ENCODE results near the gene FAM8A1.
A peak's percentile ranks its signal among the peaks of the same experiment; 100 is the strongest.
"Not testable (repeated sequence)": the region's sequence is repeated elsewhere in the genome, so short reads cannot be mapped to it uniquely, and the experiment has no call there.

Gene FAM8A1, protein sequence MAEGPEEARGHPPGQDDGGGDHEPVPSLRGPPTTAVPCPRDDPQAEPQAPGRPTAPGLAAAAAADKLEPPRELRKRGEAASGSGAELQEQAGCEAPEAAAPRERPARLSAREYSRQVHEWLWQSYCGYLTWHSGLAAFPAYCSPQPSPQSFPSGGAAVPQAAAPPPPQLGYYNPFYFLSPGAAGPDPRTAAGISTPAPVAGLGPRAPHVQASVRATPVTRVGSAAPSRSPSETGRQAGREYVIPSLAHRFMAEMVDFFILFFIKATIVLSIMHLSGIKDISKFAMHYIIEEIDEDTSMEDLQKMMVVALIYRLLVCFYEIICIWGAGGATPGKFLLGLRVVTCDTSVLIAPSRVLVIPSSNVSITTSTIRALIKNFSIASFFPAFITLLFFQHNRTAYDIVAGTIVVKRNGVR

DNA sequence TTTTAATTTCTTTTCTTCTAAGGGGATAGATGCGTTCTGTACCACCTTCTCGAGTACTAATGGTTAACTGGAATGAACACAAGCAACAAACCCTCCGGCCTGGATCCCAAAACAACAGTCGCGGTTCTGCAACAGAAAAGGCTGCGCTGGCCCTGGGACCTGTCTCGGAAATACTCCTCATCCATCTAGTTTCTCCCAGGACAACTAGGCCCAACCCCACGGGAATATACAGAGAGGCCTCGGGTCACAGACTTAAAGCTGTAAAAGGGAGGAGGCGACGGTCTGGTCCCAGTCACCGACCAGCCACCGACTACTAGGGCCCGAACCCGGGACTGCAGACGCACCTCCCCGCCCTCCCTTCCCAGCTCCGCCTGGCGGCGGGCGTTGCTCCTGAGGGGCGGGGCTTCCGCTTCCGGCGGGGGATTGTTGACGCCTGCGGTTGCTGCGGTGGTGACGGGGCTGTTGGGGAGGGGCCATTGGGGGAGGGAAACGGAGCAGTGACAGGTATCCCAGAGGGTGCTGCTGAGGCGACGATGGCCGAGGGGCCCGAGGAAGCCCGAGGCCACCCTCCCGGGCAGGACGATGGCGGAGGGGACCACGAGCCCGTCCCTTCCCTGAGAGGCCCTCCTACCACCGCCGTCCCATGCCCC is at the start of gene FAM8A1:
FAM8A1 (plus strand) TSS at position 426 of the 650 bp plus-strand sequence; CDS start at position 534, 108 bp downstream.
- DNase-seq (ENCODE audit: low read depth in 2 of 2), result peak; percentile 93

DNA sequence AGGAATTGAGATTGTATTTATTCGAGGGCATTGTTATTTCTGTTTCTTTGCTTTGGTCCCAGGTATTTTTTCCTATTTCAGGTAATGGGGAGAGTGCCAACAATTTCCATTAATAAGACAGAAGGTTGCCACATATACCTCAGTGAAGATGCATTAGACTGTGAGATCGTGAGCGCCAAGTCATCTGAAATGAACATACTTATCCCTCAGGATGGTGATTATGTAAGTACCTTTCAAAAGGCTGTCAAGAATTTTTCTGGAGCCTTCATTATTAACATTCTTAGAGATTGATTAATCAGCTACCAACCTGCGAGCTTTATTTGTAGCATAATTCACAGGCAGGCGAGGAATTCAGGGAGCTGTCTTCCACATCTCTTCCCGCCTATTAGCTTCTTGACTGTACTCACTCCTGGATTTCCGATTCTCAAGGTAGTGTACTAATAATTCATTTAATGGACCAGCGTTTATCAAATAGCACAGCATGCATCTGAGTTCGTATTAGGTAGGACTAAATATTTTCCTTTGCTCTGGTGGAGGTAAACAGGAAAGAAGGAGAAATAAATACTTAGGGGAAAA is 48.6 kb upstream of the FAM8A1 start:
- no peak for DNase-seq (ENCODE audit: low read depth in 2 of 2)

DNA sequence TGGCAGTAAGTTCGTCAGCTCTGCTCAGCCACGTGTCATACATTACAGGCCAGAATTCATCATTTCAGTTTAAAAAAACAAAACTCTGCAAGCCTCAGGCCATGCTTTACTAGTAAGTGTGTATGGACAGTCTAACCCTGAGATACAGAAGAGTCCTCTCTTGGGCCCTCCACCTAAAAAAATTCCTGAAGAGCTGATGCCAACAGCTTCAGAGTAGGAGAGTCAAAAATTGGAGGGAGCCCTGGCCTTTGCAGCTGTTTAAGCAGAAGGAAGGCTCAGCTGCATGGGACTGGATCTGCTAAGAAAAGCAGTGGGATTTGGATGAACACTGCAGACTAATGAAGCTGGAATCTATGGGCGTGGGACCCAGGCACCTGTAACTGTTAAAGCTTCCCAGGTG is 47.2 kb upstream of the FAM8A1 start:
- no peak for DNase-seq (ENCODE audit: low read depth in 2 of 2)

DNA sequence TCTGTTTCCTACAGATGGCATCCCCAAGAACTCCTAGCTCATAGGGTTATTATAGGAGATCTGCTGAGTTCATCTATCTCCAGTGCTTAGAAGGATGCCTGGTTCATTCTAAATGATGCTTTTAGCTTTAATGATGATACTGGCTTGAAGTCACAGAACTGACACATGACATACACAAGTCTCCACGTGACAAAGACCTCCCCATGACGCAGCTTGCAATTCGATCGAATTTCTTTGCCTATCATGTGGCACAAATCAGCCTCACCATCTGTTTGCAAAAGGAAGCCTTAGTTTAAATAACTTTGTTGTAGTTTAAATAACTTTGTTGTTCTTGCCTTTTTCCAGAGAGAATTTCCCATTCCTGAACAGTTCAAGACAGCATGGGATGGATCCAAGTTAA is 44.1 kb upstream of the FAM8A1 start:
- DNase-seq (ENCODE audit: low read depth in 2 of 2), result no peak

DNA sequence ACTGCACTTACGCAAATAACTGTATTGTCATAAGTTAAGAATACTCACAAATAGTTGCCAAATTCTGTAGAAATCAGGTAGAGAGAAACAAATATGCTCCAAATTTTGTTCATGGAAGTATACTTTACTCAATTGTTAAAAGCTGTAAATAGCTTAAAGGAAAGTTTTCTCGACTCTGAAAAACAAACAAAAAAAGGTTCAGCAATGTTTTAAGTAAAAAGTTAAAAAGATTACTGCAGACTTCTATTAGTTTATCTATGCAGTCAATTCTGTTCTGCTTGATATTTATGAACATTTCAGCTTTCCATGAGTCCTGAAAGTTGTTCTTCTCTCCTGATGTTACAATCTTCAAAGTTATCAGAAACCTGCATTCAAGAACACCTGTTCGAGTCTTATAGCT is 37.5 kb upstream of the FAM8A1 start:
- no peak for DNase-seq (ENCODE audit: low read depth in 2 of 2)

DNA sequence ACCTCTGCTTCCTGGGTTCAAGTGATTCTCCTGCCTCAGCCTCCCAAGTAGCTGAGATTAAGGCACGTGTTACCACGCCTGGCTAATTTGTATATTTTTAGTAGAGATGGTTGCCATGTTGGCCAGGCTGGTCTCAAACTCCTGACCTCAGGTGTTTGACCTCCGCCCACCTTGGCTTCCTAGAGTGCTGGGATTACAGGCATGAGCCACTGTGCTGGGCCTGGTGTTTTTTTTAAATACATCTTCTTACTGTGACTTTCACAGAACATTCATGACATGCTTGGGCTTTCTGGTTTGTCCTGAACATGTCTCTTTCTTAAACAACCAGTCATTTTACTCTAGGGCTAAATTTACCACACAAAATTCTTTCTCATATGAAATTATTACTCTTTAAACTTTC is 34.7 kb upstream of the FAM8A1 start:
- DNase-seq (ENCODE audit: low read depth in 2 of 2), result no peak

DNA sequence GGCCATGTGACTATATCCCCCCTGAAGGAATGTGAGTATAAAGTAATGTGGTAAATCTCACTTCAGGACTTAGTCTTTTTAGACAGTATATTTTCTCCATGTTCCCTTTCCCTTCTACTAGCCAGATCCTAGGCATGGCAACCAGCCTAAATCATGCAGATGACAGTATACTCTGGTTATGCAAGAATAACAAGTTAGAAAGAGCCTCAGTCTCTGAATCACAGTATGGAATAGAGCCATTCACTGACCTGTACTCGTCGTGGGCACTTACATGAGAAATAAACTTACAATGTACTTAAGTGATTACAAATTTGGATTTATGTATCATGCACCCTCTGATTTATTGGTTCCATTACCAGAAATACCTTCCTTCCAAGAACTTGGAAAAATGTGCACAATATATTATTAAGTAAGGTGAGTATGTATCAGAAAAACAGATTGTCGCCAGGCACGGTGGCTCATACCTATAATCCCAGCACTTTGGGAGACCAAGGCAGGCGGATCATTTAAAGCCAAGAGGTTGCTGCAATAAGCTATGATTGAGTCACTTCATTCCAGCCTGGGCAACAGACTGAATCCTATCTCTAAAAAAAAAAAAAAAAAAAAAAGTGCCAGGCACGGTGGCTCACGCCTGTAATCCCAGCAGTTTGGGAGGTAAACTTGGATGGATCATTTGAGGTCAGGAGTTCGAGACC is 25.1 kb upstream of the FAM8A1 start:
- DNase-seq (ENCODE audit: low read depth in 2 of 2), result no peak

DNA sequence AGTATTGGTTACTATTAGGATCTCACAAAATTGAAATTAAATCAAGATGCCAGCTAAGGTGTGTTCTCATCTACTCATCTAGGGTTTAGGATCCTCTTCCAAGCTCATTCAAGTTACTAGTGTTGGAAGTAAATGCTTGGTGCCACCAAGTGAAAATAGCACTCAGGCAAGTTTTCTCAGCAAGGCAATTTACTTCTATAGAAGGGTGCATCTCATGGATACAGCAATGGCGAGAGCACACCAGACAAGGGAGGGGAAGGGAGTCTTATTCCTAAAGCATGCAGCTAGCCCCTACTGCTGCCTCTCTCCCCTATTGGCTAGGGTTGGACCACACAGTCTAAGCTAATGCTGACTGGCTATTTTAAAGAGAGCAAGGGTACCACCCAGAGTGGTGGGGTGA is 23.0 kb upstream of the FAM8A1 start:
- DNase-seq (ENCODE audit: low read depth in 2 of 2), result no peak

DNA sequence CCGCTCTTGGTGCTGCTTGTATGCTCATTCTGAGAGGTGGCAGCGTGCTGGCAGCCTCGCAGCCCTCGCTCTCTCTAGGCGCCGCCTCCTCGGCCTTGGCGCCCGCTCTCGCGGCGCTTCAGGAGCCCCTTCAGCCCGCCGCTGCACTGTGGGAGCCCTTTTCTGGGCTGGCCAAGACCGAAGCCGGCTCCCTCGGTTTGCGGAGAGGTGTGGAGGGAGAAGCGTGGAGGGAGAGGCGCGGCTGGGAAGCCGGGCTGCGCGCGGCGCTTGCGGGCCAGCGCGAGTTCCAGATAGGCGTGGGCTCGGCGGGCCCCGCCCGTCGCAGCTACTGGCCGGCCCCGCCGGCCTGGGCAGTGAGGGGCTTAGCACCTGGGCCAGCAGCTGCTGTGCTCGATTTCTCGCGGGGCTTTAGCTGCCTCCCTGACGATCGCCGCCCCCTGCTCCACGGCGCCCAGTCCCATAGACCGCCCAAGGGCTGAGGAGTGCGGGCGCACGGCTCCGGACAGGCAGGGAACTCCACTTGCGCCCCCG is 19.5 kb upstream of the FAM8A1 start:
- DNase-seq (ENCODE audit: low read depth in 2 of 2), result peak in 1 of 2 donors; percentile 36

DNA sequence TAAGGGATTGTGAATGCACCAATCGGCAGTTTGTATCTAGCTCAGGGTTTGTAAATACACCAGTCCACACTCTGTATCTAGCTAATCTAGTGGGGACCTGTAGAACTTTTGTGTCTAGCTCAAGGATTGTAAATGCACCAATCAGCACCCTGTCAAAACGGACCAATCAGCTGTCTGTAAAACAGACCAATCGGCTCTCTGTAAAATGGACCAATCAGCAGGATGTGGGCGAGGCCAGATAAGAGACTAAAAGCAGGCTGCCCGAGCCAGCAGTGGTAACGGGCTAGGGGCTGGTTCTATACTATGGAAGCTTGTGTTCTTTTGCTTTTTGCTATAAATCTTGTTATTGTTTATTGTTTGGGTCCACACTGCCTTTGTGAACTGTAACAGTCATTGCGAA is 18.8 kb upstream of the FAM8A1 start:
- DNase-seq (ENCODE audit: low read depth in 2 of 2), result not testable (repeated sequence)

DNA sequence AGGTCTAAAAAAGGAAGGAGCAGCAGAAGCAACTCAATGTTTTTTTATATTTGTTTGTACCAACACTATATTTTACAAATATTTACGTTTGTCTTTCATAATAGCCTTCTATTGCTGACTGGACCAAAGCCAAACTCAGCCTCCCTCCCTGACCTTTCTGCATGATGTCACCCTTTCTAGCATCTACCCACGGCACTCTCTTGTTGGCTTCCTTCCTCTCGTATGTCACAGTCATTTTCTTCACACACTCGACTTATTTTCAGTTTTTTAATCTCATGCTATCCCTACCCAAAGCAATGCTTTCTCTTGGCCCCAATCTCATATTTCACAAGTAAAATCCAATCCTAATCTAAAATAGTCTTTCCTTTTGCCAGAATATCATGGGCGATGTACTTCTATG is 16.3 kb upstream of the FAM8A1 start:
- no peak for DNase-seq (ENCODE audit: low read depth in 2 of 2)

DNA sequence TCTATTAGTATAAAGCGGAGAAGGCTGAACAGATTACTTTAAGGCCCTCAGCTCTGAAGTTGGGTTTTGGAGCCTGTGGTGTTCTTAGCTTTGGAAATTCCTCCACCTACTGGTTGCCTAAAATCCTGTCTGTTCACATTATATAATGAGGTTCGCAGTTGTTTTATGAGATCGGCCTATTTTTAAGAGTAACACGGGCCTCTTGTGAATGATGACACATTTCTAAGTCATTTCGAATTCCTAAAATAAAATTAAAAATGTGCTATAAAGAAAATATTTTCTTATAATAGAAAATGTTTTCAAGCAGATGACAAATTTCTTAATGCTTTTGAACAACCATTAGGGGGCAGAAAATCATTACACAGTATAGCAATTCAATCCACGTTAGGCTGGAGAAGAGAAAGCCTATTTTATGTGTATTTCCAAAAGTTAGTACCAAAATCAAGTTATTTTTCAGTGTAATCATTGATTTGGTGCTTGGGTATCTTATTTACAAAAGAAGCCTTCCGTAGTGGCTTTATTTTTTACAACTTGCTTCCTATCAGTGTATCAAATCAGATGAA is 15.8 kb upstream of the FAM8A1 start:
- DNase-seq (ENCODE audit: low read depth in 2 of 2), result no peak

DNA sequence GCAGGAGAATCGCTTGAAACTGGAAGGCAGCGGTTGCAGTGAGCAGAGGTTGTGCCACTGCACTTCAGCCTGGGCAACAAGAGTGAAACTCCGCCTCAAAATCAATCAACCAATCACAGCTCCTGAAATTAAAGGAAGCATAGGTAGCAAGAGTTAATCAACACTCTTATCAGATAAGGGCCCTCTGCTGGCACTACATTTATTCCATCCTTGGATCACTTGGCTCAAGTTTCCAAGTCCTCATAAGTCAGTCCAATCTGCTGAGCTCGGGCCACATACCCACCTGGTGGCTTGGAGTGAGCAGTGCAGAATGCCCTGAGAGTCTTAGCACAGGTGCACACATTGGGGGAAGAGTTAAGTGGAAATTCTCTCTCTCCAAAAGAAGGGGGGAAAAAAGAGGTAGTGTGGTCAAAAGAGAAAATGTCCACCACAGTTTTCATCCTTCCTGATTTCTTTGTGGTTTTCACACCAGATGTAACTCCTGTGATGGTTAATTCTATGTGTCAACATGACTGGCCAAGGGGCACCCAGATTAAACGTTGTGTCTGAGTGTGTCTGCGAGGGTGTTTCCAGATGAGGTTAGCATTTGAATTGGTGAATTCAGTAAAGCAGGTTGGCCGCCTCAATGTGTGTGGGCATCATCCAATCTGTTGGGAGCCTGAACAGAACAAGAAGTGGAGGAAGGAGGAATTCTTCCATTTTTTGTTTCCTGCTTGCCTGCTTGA is 14.2 kb upstream of the FAM8A1 start:
- DNase-seq (ENCODE audit: low read depth in 2 of 2), result no peak

DNA sequence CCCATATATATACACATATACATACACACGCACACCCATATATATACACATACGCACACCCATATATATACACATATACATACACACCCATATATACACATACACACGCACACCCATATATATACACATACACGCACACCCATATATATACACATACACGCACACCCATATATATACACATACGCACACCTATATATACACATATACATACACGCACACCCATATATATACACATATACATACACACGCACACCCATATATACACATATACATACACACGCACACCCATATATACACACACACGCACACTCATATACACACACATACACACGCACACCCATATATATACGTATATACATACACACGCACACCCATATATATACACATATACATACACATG is 13.5 kb upstream of the FAM8A1 start:
- not testable (repeated sequence) for DNase-seq (ENCODE audit: low read depth in 2 of 2)

DNA sequence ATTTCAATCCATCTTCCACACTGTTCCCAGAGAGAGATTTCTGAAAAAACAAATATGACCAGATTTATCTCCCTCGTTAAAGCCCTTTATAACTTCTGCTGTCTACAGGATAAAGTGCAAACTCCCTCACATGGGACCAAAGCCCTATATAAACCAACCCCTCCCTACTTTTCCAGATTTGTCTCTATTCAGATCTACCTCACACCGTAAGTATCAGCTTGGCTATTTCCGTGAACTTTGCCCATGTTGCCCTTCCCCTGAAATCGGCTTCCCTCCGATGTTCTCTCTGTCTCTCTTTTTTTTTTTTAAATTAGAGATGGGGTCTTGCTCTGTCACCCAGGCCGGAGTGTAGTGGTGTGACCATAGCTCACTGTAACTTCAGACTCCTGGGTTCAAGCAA is 12.1 kb upstream of the FAM8A1 start:
- no peak for DNase-seq (ENCODE audit: low read depth in 2 of 2)

DNA sequence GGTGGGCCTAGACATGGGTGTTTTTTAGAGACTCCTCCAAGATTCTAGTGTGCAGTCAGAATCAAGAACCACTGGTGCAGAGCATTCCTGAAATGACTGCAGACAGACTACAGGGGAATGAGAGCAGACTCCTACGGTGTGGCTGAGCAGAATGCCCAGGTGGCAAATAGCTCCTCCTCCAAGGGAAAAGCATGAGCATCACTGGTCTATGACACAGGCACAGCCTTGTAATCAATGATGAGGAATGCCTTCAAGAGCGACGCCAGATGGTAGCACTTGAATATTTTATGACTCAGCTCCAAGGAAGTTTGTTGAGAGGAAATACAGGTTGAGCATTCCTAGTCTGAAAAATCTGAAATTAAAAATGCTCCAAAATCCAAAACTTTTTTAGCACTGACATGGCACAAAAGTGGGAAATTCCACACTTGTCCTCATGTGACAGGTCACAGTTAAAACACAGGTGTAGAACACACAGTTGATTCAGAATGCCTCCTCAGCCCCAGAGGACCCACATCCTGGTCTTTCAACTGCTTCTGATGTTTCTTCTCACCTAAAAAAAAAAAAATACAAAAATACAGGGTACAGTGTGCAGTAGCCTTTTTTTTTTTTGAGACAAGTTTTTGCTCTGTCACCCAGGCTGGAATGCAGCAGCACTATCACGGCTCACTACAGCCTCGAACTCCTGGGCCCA is 10.6 kb upstream of the FAM8A1 start:
- no peak for DNase-seq (ENCODE audit: low read depth in 2 of 2)

DNA sequence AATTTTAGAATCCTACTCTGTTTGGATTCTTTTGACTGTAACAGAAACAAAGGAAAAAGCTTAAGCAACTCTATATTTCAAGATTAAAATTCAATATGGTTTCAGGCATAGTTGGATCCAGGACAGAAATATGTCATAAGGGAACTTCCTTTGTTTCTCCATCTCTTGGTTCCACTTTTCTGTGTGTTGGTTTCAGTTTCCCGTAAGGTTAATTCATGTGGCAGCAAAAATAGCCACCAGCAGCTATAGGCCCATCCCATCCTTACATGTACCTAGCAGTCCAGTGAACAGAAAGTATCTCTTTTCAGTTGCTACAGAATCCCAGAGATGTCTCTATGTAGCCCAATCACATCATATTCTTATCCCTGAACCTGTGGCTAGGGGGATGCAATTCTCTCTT is 8.8 kb upstream of the FAM8A1 start:
- no peak for DNase-seq (ENCODE audit: low read depth in 2 of 2)

DNA sequence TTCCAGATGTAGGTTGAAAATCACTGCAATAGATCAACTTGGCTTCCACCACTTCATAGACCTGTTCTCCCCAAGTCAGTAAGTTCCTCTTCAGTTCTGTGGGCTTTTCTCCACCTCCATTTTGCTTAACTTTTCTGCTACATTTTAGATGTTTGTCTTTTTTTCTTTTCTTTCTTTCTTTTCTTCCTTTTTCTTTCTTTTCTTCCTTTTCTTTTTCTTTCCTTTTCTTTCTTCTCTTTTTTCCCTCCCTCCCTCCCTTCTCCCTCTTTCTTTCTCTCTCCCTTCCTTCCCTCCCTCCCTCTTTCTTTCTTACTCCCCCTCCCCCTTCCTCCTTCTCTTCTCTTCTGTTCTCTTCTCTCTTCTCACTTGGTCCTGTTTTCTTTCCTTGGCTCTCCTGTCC is 6.9 kb upstream of the FAM8A1 start:
- DNase-seq (ENCODE audit: low read depth in 2 of 2), result no peak

DNA sequence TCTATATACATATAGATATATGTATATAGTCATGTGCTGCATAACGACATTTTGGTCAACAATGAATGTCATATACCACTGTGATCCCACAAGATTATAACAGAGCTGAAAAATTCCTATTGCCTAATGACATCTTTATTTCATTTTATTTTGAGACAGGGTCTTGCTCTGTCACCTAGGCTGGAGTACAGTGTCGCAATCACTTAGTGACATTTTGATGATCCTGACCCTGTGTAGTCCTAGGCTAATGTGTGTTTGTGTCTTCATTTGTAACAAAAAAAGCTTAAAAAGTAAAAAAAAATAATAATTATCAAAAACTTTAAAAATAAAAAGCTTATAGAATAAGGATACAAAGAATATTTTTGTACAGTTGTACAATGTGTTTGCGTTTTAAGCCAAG is 4.0 kb upstream of the FAM8A1 start:
- DNase-seq (ENCODE audit: low read depth in 2 of 2), result no peak

DNA sequence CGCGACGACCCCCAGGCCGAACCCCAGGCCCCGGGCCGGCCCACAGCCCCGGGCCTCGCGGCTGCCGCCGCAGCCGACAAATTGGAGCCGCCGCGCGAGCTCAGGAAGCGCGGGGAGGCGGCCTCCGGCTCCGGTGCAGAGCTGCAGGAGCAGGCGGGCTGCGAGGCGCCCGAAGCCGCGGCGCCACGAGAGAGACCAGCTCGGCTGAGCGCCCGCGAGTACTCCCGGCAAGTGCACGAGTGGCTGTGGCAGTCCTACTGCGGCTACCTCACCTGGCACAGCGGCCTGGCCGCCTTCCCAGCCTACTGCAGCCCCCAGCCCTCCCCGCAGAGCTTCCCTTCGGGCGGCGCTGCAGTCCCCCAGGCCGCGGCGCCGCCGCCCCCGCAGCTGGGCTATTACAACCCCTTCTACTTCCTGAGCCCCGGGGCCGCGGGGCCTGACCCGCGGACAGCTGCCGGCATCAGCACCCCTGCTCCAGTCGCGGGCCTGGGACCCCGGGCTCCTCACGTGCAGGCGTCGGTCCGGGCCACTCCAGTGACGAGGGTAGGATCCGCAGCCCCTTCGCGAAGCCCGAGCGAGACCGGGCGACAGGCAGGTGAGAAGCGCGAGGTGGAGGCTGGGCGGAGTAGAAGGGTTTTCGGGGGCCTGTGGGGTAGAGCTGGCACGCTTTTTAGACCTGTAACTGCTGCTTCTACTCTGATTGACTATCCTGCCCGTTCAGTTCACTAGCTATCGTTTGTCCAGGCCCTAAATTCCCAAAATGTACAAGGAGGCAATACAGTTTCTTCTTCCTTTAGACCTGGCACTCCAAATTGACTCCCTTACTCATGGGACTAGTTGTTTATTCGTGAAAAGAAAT is 654 bp downstream of the FAM8A1 start:
- DNase-seq (ENCODE audit: low read depth in 2 of 2), result peak; percentile 18 to 28

Data from stimulated activated CD8-positive, alpha-beta memory T cell treated with anti-CD3 and anti-CD28 coated beads, Interleukin-15, amount 100 ng/mL, for 48 hours (primary cell).